Suprapubic skin (tissue), 4 donors: ENCODE data around the gene CDH13.

Experiments
- EP300 ChIP-seq: sonication (generic); formaldehyde crosslinking; IDR thresholded peaks from one replicate; pipeline ENCODE4 v1.6.1; 2017; ENCODE audit warnings: antibody characterized with exemption
- POLR2A ChIP-seq, 2 donors: fragments of 450-650 bp; IDR thresholded peaks; one replicate each; pipeline ENCODE4 v1.6.1; 2017; ENCODE audit warnings: antibody characterized with exemption in 2 of 2, mild to moderate bottlenecking in 2 of 2, moderate library complexity in 2 of 2
- POLR2AphosphoS5 ChIP-seq, 3 donors: sonication (generic); formaldehyde crosslinking; IDR thresholded peaks; one replicate each; pipeline ENCODE4 v1.6.1; 2017; ENCODE audit warnings: antibody characterized with exemption in 3 of 3
- TF ChIP-seq, protein P1 (sequence below), 2 donors: fragments of 200-600 bp in 1 of 2; fragments of 450-650 bp in 1 of 2; sonication (generic) in 1 of 2; IDR thresholded peaks; one replicate each; pipeline ENCODE4 v1.5.1; 2016 to 2019; ENCODE audit warnings: antibody characterized with exemption in 2 of 2, mild to moderate bottlenecking in 1 of 2, moderate library complexity in 1 of 2

DNA sequence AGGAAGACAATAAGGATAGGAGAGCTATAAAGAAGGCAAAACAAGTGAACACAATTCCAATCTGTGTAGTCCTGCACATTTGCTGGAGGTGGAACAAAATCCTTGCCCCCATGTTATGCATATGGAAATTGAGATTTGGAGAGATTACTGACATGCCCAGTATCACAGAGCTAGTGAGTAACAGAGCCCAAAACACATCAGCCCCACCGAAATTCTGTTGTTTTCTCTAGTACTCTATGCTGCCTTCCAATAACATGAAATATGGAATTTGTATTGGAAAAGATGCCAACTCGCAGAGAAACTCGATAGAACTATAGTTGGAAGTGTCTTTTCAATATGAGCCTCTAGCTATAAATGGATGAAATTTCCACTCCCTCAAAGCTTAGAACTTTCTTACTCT, 456.6 kb downstream of the CDH13 start:
- TF ChIP-seq, protein P1, sequence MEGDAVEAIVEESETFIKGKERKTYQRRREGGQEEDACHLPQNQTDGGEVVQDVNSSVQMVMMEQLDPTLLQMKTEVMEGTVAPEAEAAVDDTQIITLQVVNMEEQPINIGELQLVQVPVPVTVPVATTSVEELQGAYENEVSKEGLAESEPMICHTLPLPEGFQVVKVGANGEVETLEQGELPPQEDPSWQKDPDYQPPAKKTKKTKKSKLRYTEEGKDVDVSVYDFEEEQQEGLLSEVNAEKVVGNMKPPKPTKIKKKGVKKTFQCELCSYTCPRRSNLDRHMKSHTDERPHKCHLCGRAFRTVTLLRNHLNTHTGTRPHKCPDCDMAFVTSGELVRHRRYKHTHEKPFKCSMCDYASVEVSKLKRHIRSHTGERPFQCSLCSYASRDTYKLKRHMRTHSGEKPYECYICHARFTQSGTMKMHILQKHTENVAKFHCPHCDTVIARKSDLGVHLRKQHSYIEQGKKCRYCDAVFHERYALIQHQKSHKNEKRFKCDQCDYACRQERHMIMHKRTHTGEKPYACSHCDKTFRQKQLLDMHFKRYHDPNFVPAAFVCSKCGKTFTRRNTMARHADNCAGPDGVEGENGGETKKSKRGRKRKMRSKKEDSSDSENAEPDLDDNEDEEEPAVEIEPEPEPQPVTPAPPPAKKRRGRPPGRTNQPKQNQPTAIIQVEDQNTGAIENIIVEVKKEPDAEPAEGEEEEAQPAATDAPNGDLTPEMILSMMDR (IDR thresholded peaks at IDR 0.05), result no peak
- TF ChIP-seq EP300 (no peak), POLR2A (IDR thresholded peaks at IDR 0.05) (no peak), POLR2AphosphoS5 (IDR thresholded peaks at IDR 0.05) (no peak)
